Stimulated activated CD8-positive, alpha-beta memory T cell treated with anti-CD3 and anti-CD28 coated beads, Interleukin-4, amount 100 ng/mL, for 24 hours (primary cell): ENCODE measurements around the gene VGF.
"Not testable (repeated sequence)": the region's sequence is repeated elsewhere in the genome, so short reads cannot be mapped to it uniquely, and the experiment has no call there.

Experiments
- DNase-seq: peaks from one replicate; pipeline ENCODE4 v3.0.0-alpha.2; 2020; ENCODE audit warnings: low read depth

VGF gene

DNA sequence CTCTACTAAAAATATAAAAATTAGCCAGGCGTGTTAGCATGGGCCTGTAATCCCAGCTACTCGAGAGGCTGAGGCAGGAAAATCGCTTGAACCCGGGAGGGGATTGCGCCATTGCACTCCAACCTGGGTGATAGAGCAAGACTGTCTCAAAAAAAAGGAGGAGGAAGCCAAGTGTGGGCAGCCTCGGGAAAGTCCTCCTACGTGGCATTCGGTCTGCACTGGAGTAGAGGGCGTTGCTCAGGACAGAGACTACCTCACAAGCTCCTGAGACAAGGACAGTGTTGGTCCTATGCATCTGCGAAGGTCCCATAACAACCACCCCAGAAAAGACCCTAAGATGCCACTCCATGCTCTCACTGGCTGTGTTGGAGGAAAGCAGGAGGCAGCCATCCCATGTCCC lies 48.5 kb downstream of the VGF start:
- no peak for DNase-seq

DNA sequence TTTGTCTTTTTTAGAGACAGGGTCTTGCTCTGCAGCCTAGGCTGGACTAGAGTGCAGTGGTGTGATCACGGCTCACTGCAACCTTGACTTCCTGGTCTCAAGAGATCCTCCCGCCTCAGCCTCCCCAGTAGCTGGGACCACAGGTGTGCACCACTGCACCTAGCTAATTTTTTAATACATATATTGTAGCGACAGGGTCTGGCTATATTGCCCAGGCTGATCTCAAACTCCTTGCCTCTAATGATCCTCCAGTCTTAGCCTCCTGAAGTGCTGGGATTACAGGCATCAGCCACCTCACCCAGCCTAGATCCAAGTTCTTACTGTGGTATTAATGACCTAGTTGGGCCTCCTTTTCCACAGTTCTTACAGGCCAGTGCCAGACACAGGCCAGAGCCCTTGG lies 50.2 kb downstream of the VGF start:
- no peak for DNase-seq

DNA sequence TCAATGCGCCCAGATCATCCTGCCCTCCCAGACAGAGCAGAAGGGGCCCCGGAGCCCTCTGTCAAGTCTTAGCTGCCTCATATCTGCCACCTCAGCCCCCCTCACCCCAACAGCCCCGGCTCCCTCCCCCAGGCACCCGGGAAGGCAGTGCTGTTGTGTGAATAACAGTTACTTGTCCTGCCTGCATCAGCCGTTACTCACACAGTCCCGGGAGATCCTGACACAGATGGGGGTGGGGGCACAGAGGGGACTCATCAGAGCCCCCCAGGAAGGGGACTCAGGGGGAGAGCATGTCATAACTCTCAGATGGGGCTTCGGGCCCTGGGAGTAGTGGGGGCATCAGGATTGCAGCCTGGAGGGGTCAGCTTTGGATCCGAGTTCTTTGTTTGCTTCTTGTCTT lies 50.9 kb downstream of the VGF start:
- no peak for DNase-seq

DNA sequence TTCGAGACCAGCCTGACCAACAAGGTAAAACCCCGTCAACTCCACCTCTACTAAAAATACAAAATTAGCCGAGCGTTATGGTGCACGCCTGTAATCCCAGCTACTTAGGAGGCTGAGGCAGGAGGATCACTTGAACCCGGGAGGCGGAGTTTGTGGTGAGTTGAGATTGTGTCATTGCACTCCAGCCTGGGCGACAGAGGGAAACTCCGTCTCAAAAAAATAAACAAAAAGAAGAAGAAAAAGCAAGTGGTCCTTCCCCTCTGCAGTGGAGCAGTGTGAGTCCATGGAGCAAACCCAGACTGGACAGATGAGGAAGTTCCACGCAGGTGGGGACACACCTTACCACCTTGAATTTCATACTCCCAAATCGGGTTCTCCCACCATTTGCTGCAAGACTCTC lies 51.5 kb downstream of the VGF start:
- no peak for DNase-seq

DNA sequence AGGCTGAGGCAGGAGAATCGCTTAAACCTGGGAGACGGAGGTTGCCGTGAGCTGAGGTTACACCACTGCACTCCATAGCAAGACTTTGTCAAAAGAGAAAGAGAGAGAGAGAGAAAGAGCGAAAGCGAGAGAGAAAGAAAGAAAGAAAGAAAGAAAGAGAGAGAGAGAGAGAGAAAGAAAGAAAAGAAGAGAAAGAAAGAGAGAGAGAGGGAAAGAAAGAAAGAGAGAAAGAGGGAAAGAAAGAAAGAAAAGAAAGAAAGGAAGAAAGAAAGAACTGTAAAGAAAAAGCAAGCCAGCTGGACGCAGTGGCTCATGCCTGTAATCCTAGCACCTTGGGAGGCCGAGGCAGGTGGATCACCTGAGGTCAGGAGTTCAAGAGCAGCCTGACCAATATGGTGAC lies 52.2 kb downstream of the VGF start:
- not testable (repeated sequence) for DNase-seq
